CD14-positive monocyte (primary cell): Measurements from ENCODE around the gene CDV3. TPM values are rescaled to one million over a fixed set of nuclear protein-coding genes. Genes with fewer than 3 reads are reported as not detected.

Source experiments
- DNase-seq, 3 donors: peaks; one replicate each; pipeline ENCODE4 v3.0.0-alpha.2; 2011 to 2022
- H2AFZ ChIP-seq: 2 replicates; pipeline ENCODE4 v1.6.0; 2012; ENCODE audit warnings: mild to moderate bottlenecking, low read depth, low read length, inconsistent platforms; ENCODE audit not compliant: insufficient read depth, poor library complexity, severe bottlenecking
- H3K27ac ChIP-seq, 2 donors: 1 replicate in 1 of 2; 2 replicates in 1 of 2; pipeline ENCODE4 v1.5.1; 2012 to 2013; ENCODE audit warnings: low read length in 2 of 2, control low read depth in 1 of 2, inconsistent platforms in 1 of 2, low read depth in 1 of 2, mild to moderate bottlenecking in 1 of 2
- H3K27me3 ChIP-seq, 2 donors: one replicate each; pipeline versions ENCODE4 v1.6.0 to v1.6.1; 2011 to 2013; ENCODE audit warnings: low read length in 2 of 2; ENCODE audit not compliant: control insufficient read depth in 2 of 2, insufficient read depth in 2 of 2
- H3K36me3 ChIP-seq, 2 donors: replicated peaks in 1 of 2; 1 replicate in 1 of 2; 2 replicates in 1 of 2; pipeline versions ENCODE4 v1.5.1 to v1.6.1; 2012 to 2013; ENCODE audit warnings: low read length in 2 of 2, control low read depth in 1 of 2, inconsistent platforms in 1 of 2, mild to moderate bottlenecking in 1 of 2; ENCODE audit not compliant: insufficient read depth in 2 of 2, control insufficient read depth in 1 of 2
- H3K4me1 ChIP-seq, 2 donors: 1 replicate in 1 of 2; 2 replicates in 1 of 2; pipeline versions ENCODE4 v1.5.1 to v1.6.1; 2012 to 2013; ENCODE audit warnings: low read length in 2 of 2, control low read depth in 1 of 2, inconsistent platforms in 1 of 2, mild to moderate bottlenecking in 1 of 2, moderate library complexity in 1 of 2; ENCODE audit not compliant: insufficient read depth in 2 of 2, control insufficient read depth in 1 of 2
- H3K4me2 ChIP-seq: replicated peaks from 2 replicates; pipeline ENCODE3; 2012; ENCODE audit warnings: low read length, moderate library complexity, mild to moderate bottlenecking; ENCODE audit not compliant: poor library complexity, severe bottlenecking; ENCODE audit errors: extremely low read depth
- H3K4me3 ChIP-seq, 3 experiments: fragments of 200-600 bp in 1 of 3; sonication (generic) in 1 of 3; replicated peaks in 1 of 3; 1 replicate in 2 of 3; 2 replicates in 1 of 3; pipeline ENCODE4 v1.5.1; 2011 to 2013; ENCODE audit warnings: low read length in 3 of 3, mild to moderate bottlenecking in 3 of 3, control low read depth in 2 of 3, low read depth in 2 of 3, inconsistent platforms in 1 of 3, moderate library complexity in 1 of 3
- H3K79me2 ChIP-seq: 2 replicates; pipeline ENCODE4 v1.6.0; 2012; ENCODE audit warnings: mild to moderate bottlenecking, control low read depth, inconsistent platforms, low read length, moderate library complexity; ENCODE audit not compliant: insufficient read depth
- H3K9ac ChIP-seq: 2 replicates; pipeline ENCODE4 v1.6.0; 2017; ENCODE audit warnings: low read length, mild to moderate bottlenecking; ENCODE audit not compliant: insufficient read depth, poor library complexity, severe bottlenecking
- H3K9me3 ChIP-seq, 2 donors: replicated peaks in 1 of 2; 1 replicate in 1 of 2; 2 replicates in 1 of 2; pipeline versions ENCODE4 v1.5.1 to v1.6.1; 2012 to 2013; ENCODE audit warnings: low read length in 2 of 2, control low read depth in 1 of 2; ENCODE audit not compliant: control insufficient read depth in 1 of 2, insufficient read depth in 1 of 2
- H4K20me1 ChIP-seq: 2 replicates; pipeline ENCODE4 v1.6.0; 2012; ENCODE audit warnings: mild to moderate bottlenecking, low read length, control low read depth, moderate library complexity; ENCODE audit not compliant: insufficient read depth
- H3K27ac Mint-ChIP-seq, 7 donors: one replicate each; pipeline ENCODE4 v1.8.0; 2020; ENCODE audit warnings: mild to moderate bottlenecking in 7 of 7, mixed read lengths in 7 of 7, moderate library complexity in 6 of 7, inconsistent platforms in 2 of 7
- H3K27me3 Mint-ChIP-seq, 3 donors: one replicate each; pipeline ENCODE4 v1.8.0; 2021 to 2022; ENCODE audit warnings: low read depth in 3 of 3, mild to moderate bottlenecking in 3 of 3, mixed read lengths in 3 of 3, moderate library complexity in 3 of 3, inconsistent platforms in 1 of 3
- H3K36me3 Mint-ChIP-seq, 2 donors: one replicate each; pipeline ENCODE4 v1.8.0; 2020; ENCODE audit warnings: mixed read lengths in 2 of 2, inconsistent platforms in 1 of 2, mild to moderate bottlenecking in 1 of 2
- H3K4me1 Mint-ChIP-seq: one replicate; pipeline ENCODE4 v1.8.0; 2020; ENCODE audit warnings: mild to moderate bottlenecking, mixed read lengths
- H3K4me3 Mint-ChIP-seq, 2 donors: one replicate each; pipeline ENCODE4 v1.8.0; 2020; ENCODE audit warnings: mild to moderate bottlenecking in 2 of 2, mixed read lengths in 2 of 2, moderate library complexity in 1 of 2
- H3K9me3 Mint-ChIP-seq, 7 donors: one replicate each; pipeline ENCODE4 v1.8.0; 2020 to 2022; ENCODE audit warnings: mixed read lengths in 7 of 7, mild to moderate bottlenecking in 6 of 7, moderate library complexity in 6 of 7, inconsistent platforms in 2 of 7
- CTCF ChIP-seq: fragments of 200-600 bp; IDR thresholded peaks from one replicate; pipeline ENCODE4 v1.8.0; 2022; ENCODE audit warnings: antibody characterized with exemption, mild to moderate bottlenecking
- WGBS: methylation state at CpG from one replicate; pipeline ENCODE4 v1.1.5; 2013; ENCODE audit warnings: missing lambda C conversion rate; ENCODE audit not compliant: insufficient coverage; 5-methylcytosine and 5-hydroxymethylcytosine counted together
- intact Hi-C, 2 donors: fragments of 100-400 bp; cut with micrococcal nuclease; formaldehyde crosslinking; loops; one replicate each; pipeline versions ENCODE4 v1.15.0 to v1.15.1; 2023
- polyA plus RNA-seq, 3 donors: library from polyadenylated mRNA; depleted of rRNA in 1 of 3; unstranded in 2 of 3; stranded (reverse) in 1 of 3; fragments of 300-500 nt in 2 of 3; fragments of >200 nt in 1 of 3; fragmentation: Illumina TruSeq in 2 of 3; gene quantifications; 1 replicate in 2 of 3; 2 replicates in 1 of 3; pipeline ENCODE4 v1.2.3, GENCODE V29; 2012 to 2021

Gene CDV3
- polyA plus RNA-seq, 3 donors, result 30.0 to 80.1 (median 30.3) TPM

- peaks cover 0 to 2% (median 0%) of the 10 kb centered on the region in 7 donors for H3K9me3 Mint-ChIP-seq
- no peaks in the 10 kb centered on the region for H3K4me1 Mint-ChIP-seq
- TF ChIP-seq CTCF, result no peak
- H3K9me3 ChIP-seq, result no peaks in the 10 kb centered on the region
- H3K27ac ChIP-seq, result no peak overlapping the region
- peaks cover 9 to 59% of the 10 kb centered on the region in 2 donors for H3K36me3 ChIP-seq
- H3K27me3 ChIP-seq, result no peaks in the 10 kb centered on the region
- H3K27me3 Mint-ChIP-seq, result no peaks in the 10 kb centered on the region
- H3K4me3 Mint-ChIP-seq, result no peak overlapping the region
- no peak overlapping the region for H2AFZ ChIP-seq
- intact Hi-C loops, result no loop called here
- no peak overlapping the region for H3K4me3 ChIP-seq
- no peak overlapping the region for H3K9ac ChIP-seq
- no peaks in the 10 kb centered on the region for H3K79me2 ChIP-seq
- peaks cover 28 to 51% of the 10 kb centered on the region in 2 donors for H3K36me3 Mint-ChIP-seq
- no peak overlapping the region for H3K4me2 ChIP-seq
- no peaks in the 10 kb centered on the region for H3K4me1 ChIP-seq
- DNase-seq, result no peak
- WGBS, result no CpG with 5 or more reads among the region's 2 CpGs
- H4K20me1 ChIP-seq, result no peaks in the 10 kb centered on the region
- no peak overlapping the region for H3K27ac Mint-ChIP-seq
Observed at GRCh38 chr3:133599280-133599679, 25.8 kb downstream of the CDV3 start.

- peaks cover 0 to 2% (median 0%) of the 10 kb centered on the region in 7 donors for H3K9me3 Mint-ChIP-seq
- no peaks in the 10 kb centered on the region for H3K4me1 ChIP-seq
- TF ChIP-seq CTCF, result no peak
- DNase-seq, result no peak
- H3K4me3 Mint-ChIP-seq, result no peak overlapping the region
- no peak overlapping the region for H3K4me3 ChIP-seq
- H3K27ac Mint-ChIP-seq, result no peak overlapping the region
- no CpG with 5 or more reads among the region's 1 CpG for WGBS
- no peak overlapping the region for H2AFZ ChIP-seq
- no peaks in the 10 kb centered on the region for H3K4me1 Mint-ChIP-seq
- H3K9me3 ChIP-seq, result no peaks in the 10 kb centered on the region
- peaks cover 38 to 65% of the 10 kb centered on the region in 2 donors for H3K36me3 Mint-ChIP-seq
- peaks cover 13 to 73% of the 10 kb centered on the region in 2 donors for H3K36me3 ChIP-seq
- H3K4me2 ChIP-seq, result no peak overlapping the region
- intact Hi-C loops, result no loop called here
- H4K20me1 ChIP-seq, result no peaks in the 10 kb centered on the region
- H3K27me3 Mint-ChIP-seq, result no peaks in the 10 kb centered on the region
- H3K27me3 ChIP-seq, result no peaks in the 10 kb centered on the region
- H3K79me2 ChIP-seq, result no peaks in the 10 kb centered on the region
- H3K27ac ChIP-seq, result no peak overlapping the region
- no peak overlapping the region for H3K9ac ChIP-seq
Observed at GRCh38 chr3:133600572-133601081, 27.1 kb downstream of the CDV3 start.
